HepG2 (cell line): Measurements from ENCODE around the gene FGGY. TPM values are rescaled to one million over a fixed set of nuclear protein-coding genes. Genes with fewer than 3 reads are reported as not detected.

ENCODE experiments used
- ATAC-seq: fragments of 200-7000 bp; cut with Tn5 transposase; 3 replicates; pipeline ENCODE4 v1.9.1; 2020; ENCODE audit warnings: mild to moderate bottlenecking, moderate library complexity
- BruUV-seq: library from RNA; stranded (reverse); fragments of 400-500 nt; replicated peaks from 2 replicates; lab custom pipeline; 2021; lab: Mats Ljungman, UMichigan
- CTCF ChIA-PET: fragments of 300-600 bp; formaldehyde crosslinking; extraction: SDS; loops from one replicate; lab custom pipeline; 2021; ENCODE audit warnings: low total read pairs, inconsistent platforms, low intra/inter-chr PET ratio; lab: Yijun Ruan, JAX
- POLR2A ChIA-PET: fragments of 350-600 bp; sonication (Branson Sonifier 250); formaldehyde crosslinking; loops from one replicate; lab custom pipeline; 2020; ENCODE audit warnings: antibody characterized with exemption, inconsistent platforms; lab: Yijun Ruan, JAX
- DNase-seq: peaks from one replicate; pipeline ENCODE4 v3.0.0-alpha.2; 2015; ENCODE audit warnings: low spot score
- FAIRE-seq: peaks from 3 replicates; lab custom pipeline; 2011; peaks lifted over from hg19 to GRCh38; lab: Jason Lieb, UNC
- H2AFZ ChIP-seq: one replicate; pipeline ENCODE4 v1.6.1; 2011; ENCODE audit warnings: low read length, inconsistent platforms
- H3K27ac ChIP-seq: fragments of 300-600 bp; 3 replicates; pipeline ENCODE4 v1.8.0; 2011; ENCODE audit warnings: mixed run types, mild to moderate bottlenecking, mixed read lengths, low read length, inconsistent platforms; ENCODE audit not compliant: insufficient read depth; ENCODE audit errors: extremely low read length
- H3K27me3 ChIP-seq, 2 experiments: fragments of 200-600 bp in 1 of 2; 2 replicates in 1 of 2; 3 replicates in 1 of 2; pipeline versions ENCODE4 v1.6.0 to v1.8.0; 2011; ENCODE audit warnings: low read length in 2 of 2, mild to moderate bottlenecking in 2 of 2, moderate library complexity in 2 of 2, inconsistent platforms in 1 of 2; ENCODE audit not compliant: insufficient read depth in 2 of 2, control insufficient read depth in 1 of 2
- H3K36me3 ChIP-seq, 2 experiments: fragments of 200-600 bp in 1 of 2; replicated peaks in 1 of 2; 2 replicates in 1 of 2; 3 replicates in 1 of 2; pipeline versions ENCODE4 v1.5.1 to v1.8.0; 2011; ENCODE audit warnings: low read length in 2 of 2, inconsistent platforms in 1 of 2; ENCODE audit not compliant: insufficient read depth in 2 of 2, control insufficient read depth in 1 of 2
- H3K4me1 ChIP-seq: 2 replicates; pipeline ENCODE4 v1.5.1; 2012; ENCODE audit warnings: low read length, inconsistent platforms; ENCODE audit not compliant: insufficient read depth
- H3K4me2 ChIP-seq: 2 replicates; pipeline ENCODE4 v1.6.0; 2011; ENCODE audit warnings: low read depth, low read length, inconsistent platforms
- H3K4me3 ChIP-seq, 3 experiments: fragments of 200-600 bp in 1 of 3; sonication (generic), shearing (Covaris generic) in 1 of 3; replicated peaks in 1 of 3; 2 replicates each; pipeline ENCODE4 v1.5.1; 2011 to 2016; ENCODE audit warnings: low read length in 3 of 3, inconsistent platforms in 2 of 3, low read depth in 2 of 3, mild to moderate bottlenecking in 2 of 3, control low read depth in 1 of 3, mixed read lengths in 1 of 3; ENCODE audit not compliant: insufficient read depth in 1 of 3
- H3K79me2 ChIP-seq: one replicate; pipeline ENCODE4 v1.6.1; 2011; ENCODE audit warnings: low read length, inconsistent platforms; ENCODE audit not compliant: insufficient read depth
- H3K9ac ChIP-seq: 2 replicates; pipeline ENCODE4 v1.6.0; 2011; ENCODE audit warnings: mild to moderate bottlenecking, low read depth, low read length, inconsistent platforms; ENCODE audit not compliant: insufficient read depth
- H3K9me3 ChIP-seq: 2 replicates; pipeline ENCODE4 v1.5.1; 2012; ENCODE audit warnings: mild to moderate bottlenecking, low read length
- H4K20me1 ChIP-seq: 2 replicates; pipeline ENCODE4 v1.6.0; 2011; ENCODE audit warnings: inconsistent platforms, mild to moderate bottlenecking, low read length, moderate library complexity; ENCODE audit not compliant: insufficient read depth
- SOX13 ChIP-seq, 3 experiments: fragments of 450-650 bp in 1 of 3; sonication (generic) in 1 of 3; formaldehyde crosslinking in 1 of 3; IDR thresholded peaks in 2 of 3; conservative IDR thresholded peaks in 1 of 3; 2 replicates each; pipeline versions ENCODE4 v1.5.0 to v1.6.1; 2016 to 2020; ENCODE audit warnings: antibody characterized with exemption in 1 of 3, mild to moderate bottlenecking in 1 of 3, missing compliant biosample characterization in 1 of 3, missing genetic modification reagents in 1 of 3, moderate library complexity in 1 of 3
- USF2 ChIP-seq, 2 experiments: sonication (generic) in 1 of 2; formaldehyde crosslinking in 1 of 2; IDR thresholded peaks; 2 replicates each; pipeline versions ENCODE4 v1.5.1 to v1.6.1; 2011 to 2020; ENCODE audit warnings: borderline replicate concordance in 1 of 2, low read depth in 1 of 2, low read length in 1 of 2, mild to moderate bottlenecking in 1 of 2, missing genetic modification reagents in 1 of 2, moderate library complexity in 1 of 2
- WGBS: methylation state at CpG from one replicate; pipeline ENCODE4 v1.1.6; 2017; ENCODE audit warnings: low lambda C conversion rate; 5-methylcytosine and 5-hydroxymethylcytosine counted together
- in situ Hi-C: cut with HindIII; loops from 2 replicates; pipeline ENCODE4 v1.10.0; 2017; ENCODE audit warnings: low pct_unique_long_range_greater_than_20kb; ENCODE audit not compliant: extremely low pct_ligation_motif_present
- intact Hi-C: fragments of 100-400 bp; cut with micrococcal nuclease; formaldehyde crosslinking; loops from one replicate; pipeline ENCODE4 v1.10.0; 2022; ENCODE audit not compliant: unreplicated experiment
- polyA plus RNA-seq, 8 experiments: library from polyadenylated mRNA; depleted of rRNA in 3 of 8; stranded (reverse) in 7 of 8; unstranded in 1 of 8; fragments of >200 nt; fragmentation: Illumina TruSeq in 4 of 8; extraction: Trizol in 4 of 8; gene quantifications; 2 replicates each; pipeline versions ENCODE4 v1.2.1 to v1.2.3, GENCODE V29; 2011 to 2016; ENCODE audit warnings: low read depth in 4 of 8, missing spikeins in 1 of 8, mixed read lengths in 1 of 8; ENCODE audit not compliant: insufficient read depth in 1 of 8
- total RNA-seq, 5 experiments: library from RNA; depleted of rRNA; stranded (reverse); fragments of >200 nt; fragmentation: Illumina TruSeq; extraction: Trizol; gene quantifications; 2 replicates each; pipeline ENCODE4 v1.2.3, GENCODE V29; 2016; ENCODE audit warnings: low read depth in 1 of 5

The FGGY gene
- total and polyA plus RNA-seq, 2 of the 13 experiments (the other 11 are each of a cell fraction or from before 2014, with no cell fraction given): 15.7 to 27.5 TPM

- Histone ChIP-seq H3K27me3 (no peaks in the 10 kb centered on the region), H3K9ac (no peak overlapping the region), H4K20me1 (no peaks in the 10 kb centered on the region), H3K4me3 (no peak overlapping the region), H3K27ac (no peak overlapping the region), H3K4me1 (peaks cover 11% of the 10 kb centered on the region), H3K79me2 (no peaks in the 10 kb centered on the region), H3K4me2 (no peak overlapping the region), H3K36me3 (no peaks in the 10 kb centered on the region), H3K9me3 (no peaks in the 10 kb centered on the region), H2AFZ (no peak overlapping the region)
- intact Hi-C loops (no loop called here), in situ Hi-C loops (no loop called here)
- peak; percentile 4 for FAIRE-seq
- ChIA-PET POLR2A (no interaction called here), CTCF (no interaction called here)
- BruUV-seq: no TSS peak
- TF ChIP-seq USF2 (IDR thresholded peaks at IDR 0.05; ENCODE audit: low read depth, low read length) (no peak), USF2 (CRISPR knock-in tag; IDR thresholded peaks at IDR 0.05; ENCODE audit: borderline replicate concordance) (no peak), SOX13 (IDR thresholded peaks at IDR 0.05) (no peak), SOX13 (CRISPR knock-in tag; conservative IDR thresholded peaks at IDR 0.05 in 1 of 2, IDR thresholded peaks at IDR 0.05 in 1 of 2) (0 out of 4 replicates have a peak, but pooled peaks of 1 of the 2 experiments have one; percentile 22)
- 75% methylated on average over 2 of the region's 2 CpGs for WGBS
- no peak for ATAC-seq
- peak; percentile 12 for DNase-seq
Observed at GRCh38 chr1:59767119-59767518, 470.2 kb downstream of the FGGY start.
